ENCODE results near the gene RADX. TPM values are rescaled to one million over a fixed set of nuclear protein-coding genes. Genes with fewer than 3 reads are reported as not detected.

The RADX gene
- total and polyA plus RNA-seq, 2 of the 13 experiments (the other 11 are each of a cell fraction or from before 2014, with no cell fraction given) = 1.1 to 2.7 TPM

DNA sequence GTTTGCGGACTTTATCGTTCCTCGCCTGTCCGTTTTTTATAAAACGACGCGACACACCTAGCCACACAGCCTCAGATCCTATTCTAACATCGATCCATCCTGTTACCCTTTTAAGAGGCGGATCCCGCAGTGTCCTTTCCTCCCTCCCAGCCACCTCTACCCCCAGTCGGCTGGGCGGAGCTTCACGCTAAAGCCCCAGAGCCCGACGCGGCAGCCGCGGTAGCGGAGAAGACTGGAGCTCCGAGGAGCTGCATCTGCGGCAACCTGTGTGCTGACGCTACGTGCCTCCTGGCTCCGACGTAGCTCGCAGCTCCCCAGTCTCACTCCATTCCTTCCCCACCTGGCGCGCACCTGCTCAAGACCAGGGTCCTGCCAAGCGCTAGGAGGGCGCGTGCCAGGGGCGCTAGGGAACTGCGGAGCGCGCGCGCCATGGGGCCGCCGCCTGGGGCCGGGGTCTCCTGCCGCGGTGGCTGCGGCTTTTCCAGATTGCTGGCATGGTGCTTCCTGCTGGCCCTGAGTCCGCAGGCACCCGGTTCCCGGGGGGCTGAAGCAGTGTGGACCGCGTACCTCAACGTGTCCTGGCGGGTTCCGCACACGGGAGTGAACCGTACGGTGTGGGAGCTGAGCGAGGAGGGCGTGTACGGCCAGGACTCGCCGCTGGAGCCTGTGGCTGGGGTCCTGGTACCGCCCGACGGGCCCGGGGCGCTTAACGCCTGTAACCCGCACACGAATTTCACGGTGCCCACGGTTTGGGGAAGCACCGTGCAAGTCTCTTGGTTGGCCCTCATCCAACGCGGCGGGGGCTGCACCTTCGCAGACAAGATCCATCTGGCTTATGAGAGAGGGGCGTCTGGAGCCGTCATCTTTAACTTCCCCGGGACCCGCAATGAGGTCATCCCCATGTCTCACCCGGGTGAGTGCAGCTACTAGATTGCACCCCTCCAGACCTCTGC is 115.0 kb downstream of the RADX start, which contains the start of gene RNF128 (continued):
- TF ChIP-seq, protein P1, sequence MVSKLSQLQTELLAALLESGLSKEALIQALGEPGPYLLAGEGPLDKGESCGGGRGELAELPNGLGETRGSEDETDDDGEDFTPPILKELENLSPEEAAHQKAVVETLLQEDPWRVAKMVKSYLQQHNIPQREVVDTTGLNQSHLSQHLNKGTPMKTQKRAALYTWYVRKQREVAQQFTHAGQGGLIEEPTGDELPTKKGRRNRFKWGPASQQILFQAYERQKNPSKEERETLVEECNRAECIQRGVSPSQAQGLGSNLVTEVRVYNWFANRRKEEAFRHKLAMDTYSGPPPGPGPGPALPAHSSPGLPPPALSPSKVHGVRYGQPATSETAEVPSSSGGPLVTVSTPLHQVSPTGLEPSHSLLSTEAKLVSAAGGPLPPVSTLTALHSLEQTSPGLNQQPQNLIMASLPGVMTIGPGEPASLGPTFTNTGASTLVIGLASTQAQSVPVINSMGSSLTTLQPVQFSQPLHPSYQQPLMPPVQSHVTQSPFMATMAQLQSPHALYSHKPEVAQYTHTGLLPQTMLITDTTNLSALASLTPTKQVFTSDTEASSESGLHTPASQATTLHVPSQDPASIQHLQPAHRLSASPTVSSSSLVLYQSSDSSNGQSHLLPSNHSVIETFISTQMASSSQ (IDR thresholded peaks at IDR 0.05; ENCODE audit: low read depth) = no peak
- TF ChIP-seq, protein P1 (CRISPR knock-in tag; IDR thresholded peaks at IDR 0.05; ENCODE audit: borderline replicate concordance) = no peak; the same call in 1 of the 2 replicates
- TF ChIP-seq RBM39 (IDR thresholded peaks at IDR 0.05; ENCODE audit: low read depth, low read length, poor library complexity, severe bottlenecking) (no peak), CBX2 (IDR thresholded peaks at IDR 0.05; ENCODE audit: low read depth, low read length) (no peak), CBX2 (CRISPR knock-in tag; IDR thresholded peaks at IDR 0.05; ENCODE audit: low read depth) (no peak), ZNF558 (CRISPR knock-in tag; IDR thresholded peaks at IDR 0.05; ENCODE audit: borderline replicate concordance) (no peak), ONECUT2 (CRISPR knock-in tag; IDR thresholded peaks at IDR 0.05) (peak; percentile 84), MZF1 (CRISPR knock-in tag; IDR thresholded peaks at IDR 0.05; ENCODE audit: borderline replicate concordance) (no peak), ZNF709 (CRISPR knock-in tag; IDR thresholded peaks at IDR 0.05) (no peak), ZFYVE20 (CRISPR knock-in tag; IDR thresholded peaks at IDR 0.05; ENCODE audit: borderline replicate concordance, low read depth) (no peak)
- TF ChIP-seq, protein P2, sequence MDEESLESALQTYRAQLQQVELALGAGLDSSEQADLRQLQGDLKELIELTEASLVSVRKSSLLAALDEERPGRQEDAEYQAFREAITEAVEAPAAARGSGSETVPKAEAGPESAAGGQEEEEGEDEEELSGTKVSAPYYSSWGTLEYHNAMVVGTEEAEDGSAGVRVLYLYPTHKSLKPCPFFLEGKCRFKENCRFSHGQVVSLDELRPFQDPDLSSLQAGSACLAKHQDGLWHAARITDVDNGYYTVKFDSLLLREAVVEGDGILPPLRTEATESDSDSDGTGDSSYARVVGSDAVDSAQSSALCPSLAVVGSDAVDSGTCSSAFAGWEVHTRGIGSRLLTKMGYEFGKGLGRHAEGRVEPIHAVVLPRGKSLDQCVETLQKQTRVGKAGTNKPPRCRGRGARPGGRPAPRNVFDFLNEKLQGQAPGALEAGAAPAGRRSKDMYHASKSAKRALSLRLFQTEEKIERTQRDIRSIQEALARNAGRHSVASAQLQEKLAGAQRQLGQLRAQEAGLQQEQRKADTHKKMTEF (CRISPR knock-in tag; IDR thresholded peaks at IDR 0.05) = peak; percentile 27
- TF ChIP-seq, protein P3, sequence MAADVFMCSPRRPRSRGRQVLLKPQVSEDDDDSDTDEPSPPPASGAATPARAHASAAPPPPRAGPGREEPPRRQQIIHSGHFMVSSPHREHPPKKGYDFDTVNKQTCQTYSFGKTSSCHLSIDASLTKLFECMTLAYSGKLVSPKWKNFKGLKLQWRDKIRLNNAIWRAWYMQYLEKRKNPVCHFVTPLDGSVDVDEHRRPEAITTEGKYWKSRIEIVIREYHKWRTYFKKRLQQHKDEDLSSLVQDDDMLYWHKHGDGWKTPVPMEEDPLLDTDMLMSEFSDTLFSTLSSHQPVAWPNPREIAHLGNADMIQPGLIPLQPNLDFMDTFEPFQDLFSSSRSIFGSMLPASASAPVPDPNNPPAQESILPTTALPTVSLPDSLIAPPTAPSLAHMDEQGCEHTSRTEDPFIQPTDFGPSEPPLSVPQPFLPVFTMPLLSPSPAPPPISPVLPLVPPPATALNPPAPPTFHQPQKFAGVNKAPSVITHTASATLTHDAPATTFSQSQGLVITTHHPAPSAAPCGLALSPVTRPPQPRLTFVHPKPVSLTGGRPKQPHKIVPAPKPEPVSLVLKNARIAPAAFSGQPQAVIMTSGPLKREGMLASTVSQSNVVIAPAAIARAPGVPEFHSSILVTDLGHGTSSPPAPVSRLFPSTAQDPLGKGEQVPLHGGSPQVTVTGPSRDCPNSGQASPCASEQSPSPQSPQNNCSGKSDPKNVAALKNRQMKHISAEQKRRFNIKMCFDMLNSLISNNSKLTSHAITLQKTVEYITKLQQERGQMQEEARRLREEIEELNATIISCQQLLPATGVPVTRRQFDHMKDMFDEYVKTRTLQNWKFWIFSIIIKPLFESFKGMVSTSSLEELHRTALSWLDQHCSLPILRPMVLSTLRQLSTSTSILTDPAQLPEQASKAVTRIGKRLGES (CRISPR knock-in tag; IDR thresholded peaks at IDR 0.05; ENCODE audit: borderline replicate concordance) = no peak
- TF ChIP-seq, protein P4, sequence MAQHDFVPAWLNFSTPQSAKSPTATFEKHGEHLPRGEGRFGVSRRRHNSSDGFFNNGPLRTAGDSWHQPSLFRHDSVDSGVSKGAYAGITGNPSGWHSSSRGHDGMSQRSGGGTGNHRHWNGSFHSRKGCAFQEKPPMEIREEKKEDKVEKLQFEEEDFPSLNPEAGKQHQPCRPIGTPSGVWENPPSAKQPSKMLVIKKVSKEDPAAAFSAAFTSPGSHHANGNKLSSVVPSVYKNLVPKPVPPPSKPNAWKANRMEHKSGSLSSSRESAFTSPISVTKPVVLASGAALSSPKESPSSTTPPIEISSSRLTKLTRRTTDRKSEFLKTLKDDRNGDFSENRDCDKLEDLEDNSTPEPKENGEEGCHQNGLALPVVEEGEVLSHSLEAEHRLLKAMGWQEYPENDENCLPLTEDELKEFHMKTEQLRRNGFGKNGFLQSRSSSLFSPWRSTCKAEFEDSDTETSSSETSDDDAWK (CRISPR knock-in tag; IDR thresholded peaks at IDR 0.05) = no peak
- TF ChIP-seq, protein P5, sequence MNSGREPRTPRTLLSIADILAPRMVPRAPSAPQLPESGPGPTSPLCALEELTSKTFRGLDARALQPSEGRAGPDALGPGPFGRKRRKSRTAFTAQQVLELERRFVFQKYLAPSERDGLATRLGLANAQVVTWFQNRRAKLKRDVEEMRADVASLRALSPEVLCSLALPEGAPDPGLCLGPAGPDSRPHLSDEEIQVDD (CRISPR knock-in tag; IDR thresholded peaks at IDR 0.05; ENCODE audit: borderline replicate concordance) = no peak
